ENCODE data around the gene CRYBG2. TPM values are rescaled to one million over a fixed set of nuclear protein-coding genes. Genes with fewer than 3 reads are reported as not detected.

CRYBG2 gene
- total RNA-seq: not detected in 2 replicates

- TF ChIP-seq CTCF (IDR thresholded peaks at IDR 0.05; ENCODE audit: insufficient read depth, low read depth, low read length): no peak
- DNase-seq (ENCODE audit: low read depth): no peak
- H3K4me3 ChIP-seq (ENCODE audit: low read depth, low read length): no peak within 1 kb of the TSS
Observed at GRCh38 chr1:26353976-26354820, at the start of gene CRYBG2. Gene CRYBG2 (minus strand): TSS chr1:26354130. CDS start chr1:26346657, 7,473 bp downstream.

- no peak overlapping the region for H3K4me3 ChIP-seq (ENCODE audit: low read depth, low read length)
- DNase-seq (ENCODE audit: low read depth): no peak
- no peak for TF ChIP-seq CTCF (IDR thresholded peaks at IDR 0.05; ENCODE audit: insufficient read depth, low read depth, low read length)
Observed at GRCh38 chr1:26403656-26404055, 49.7 kb upstream of the CRYBG2 start.

- H3K4me3 ChIP-seq (ENCODE audit: low read depth, low read length): no peak overlapping the region
- TF ChIP-seq CTCF (IDR thresholded peaks at IDR 0.05; ENCODE audit: insufficient read depth, low read depth, low read length): no peak
- no peak for DNase-seq (ENCODE audit: low read depth)
Observed at GRCh38 chr1:26401891-26402290, 48.0 kb upstream of the CRYBG2 start.

GRCh38 chr1:26399034-26399433, 45.1 kb upstream of the CRYBG2 start:
- no peak for DNase-seq (ENCODE audit: low read depth)
- no peak for TF ChIP-seq CTCF (IDR thresholded peaks at IDR 0.05; ENCODE audit: insufficient read depth, low read depth, low read length)
- no peak overlapping the region for H3K4me3 ChIP-seq (ENCODE audit: low read depth, low read length)

- no peak overlapping the region for H3K4me3 ChIP-seq (ENCODE audit: low read depth, low read length)
- no peak for DNase-seq (ENCODE audit: low read depth)
- no peak for TF ChIP-seq CTCF (IDR thresholded peaks at IDR 0.05; ENCODE audit: insufficient read depth, low read depth, low read length)
Observed at GRCh38 chr1:26395754-26396153, 41.8 kb upstream of the CRYBG2 start.

GRCh38 chr1:26391450-26391849, 37.5 kb upstream of the CRYBG2 start:
- no peak overlapping the region for H3K4me3 ChIP-seq (ENCODE audit: low read depth, low read length)
- peak; percentile 56 for DNase-seq (ENCODE audit: low read depth)
- TF ChIP-seq CTCF (IDR thresholded peaks at IDR 0.05; ENCODE audit: insufficient read depth, low read depth, low read length): peak; percentile 90
